ENCODE measurements around the gene FRA10AC1.

FRA10AC1 gene

DNA sequence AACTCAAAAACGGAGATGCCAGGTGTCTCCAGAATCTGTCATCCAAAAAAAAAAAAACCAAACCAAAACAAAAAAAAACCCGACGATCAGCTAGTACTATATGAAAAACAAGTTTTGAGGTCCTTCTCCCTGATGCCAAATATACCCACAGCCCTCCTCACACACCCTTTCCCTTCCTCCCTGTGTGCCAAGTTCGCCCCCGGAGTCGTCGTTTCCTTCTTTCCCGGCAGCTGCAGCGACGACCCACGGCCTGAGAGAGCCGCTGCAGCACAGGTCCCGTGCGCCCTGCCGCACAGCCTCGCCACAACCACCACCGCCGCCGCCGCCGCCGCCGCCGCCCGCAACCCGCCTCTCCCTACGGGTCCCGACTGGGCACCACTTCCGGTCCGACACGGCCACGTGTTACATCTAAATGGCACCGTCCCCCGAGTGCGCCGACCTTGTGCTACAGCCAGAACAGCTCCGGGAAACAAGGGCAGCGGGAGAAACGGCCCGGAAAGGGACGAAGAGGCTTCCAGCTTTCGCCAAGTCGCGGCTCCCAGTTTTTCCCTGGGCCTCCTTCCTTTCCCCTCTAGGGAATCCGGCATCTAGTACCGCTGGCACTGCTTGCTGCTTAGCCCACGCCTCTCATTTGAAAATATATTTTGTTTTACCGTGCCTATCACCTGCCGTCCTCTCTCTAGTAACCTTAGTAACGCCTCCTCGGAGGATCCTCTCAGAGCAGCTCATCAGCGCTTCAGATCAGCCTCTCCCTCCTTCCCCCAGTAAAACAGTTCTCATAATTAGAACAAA, at the start of gene FRA10AC1:
Gene FRA10AC1, minus strand, starts transcription at position 383 of the 792 bp plus-strand sequence. CDS start 2,486 bp downstream, outside the sequence.
- DNase-seq (ENCODE audit: low read depth in 2 of 2), result peak; percentile 82 to 86

- DNase-seq (ENCODE audit: low read depth in 2 of 2), result no peak
These were observed 49.4 kb upstream of the FRA10AC1 start for GRCh38 chr10:93751832-93752231.

DNA sequence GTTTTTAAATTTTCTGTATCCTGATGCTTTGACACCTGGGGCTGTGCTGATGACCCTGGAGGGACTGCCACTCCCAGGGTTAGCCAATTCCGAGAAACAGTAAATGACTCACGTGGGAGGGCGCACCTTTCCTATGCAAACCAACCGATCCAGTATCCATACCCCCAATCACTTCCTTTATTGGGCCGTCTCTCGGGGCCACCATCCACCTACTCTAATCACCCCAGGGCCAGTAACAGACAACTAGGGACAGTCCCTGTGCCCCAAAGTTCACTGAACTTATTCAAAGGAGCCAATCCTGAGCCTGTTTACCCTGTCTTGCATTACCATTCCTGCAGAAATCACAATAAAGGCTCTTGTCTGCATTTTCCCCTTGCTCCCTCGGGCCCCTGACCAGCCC, 48.7 kb upstream of the FRA10AC1 start:
- DNase-seq (ENCODE audit: low read depth in 2 of 2), result no peak

DNA sequence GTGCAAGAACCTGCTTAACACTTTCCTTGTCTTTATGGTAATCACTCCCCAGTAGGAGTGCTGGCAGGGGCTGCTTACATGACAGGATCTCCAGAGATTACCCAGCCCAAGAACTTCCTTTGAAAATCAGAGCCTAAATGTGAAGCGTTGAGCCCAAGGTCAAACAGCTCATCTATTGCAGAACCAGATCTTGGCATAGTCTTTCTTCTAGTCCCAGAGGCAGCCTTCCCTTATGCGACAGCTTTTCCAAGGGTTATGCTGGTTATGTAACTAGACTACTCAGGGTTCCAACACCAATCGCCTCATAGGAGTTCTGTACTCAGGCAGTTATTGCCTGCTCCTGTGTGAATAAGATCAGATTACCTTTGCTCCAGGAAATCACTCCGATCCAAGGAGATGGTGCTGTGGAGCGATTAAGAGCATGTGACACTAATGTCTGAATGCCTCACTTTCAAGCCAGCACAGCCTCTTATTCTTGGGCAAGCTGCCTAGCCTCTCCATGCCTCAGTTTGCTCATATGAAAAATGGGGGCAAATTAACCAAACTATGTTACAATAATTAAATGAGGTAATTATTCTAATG, 46.9 kb upstream of the FRA10AC1 start:
- no peak for DNase-seq (ENCODE audit: low read depth in 2 of 2)

DNA sequence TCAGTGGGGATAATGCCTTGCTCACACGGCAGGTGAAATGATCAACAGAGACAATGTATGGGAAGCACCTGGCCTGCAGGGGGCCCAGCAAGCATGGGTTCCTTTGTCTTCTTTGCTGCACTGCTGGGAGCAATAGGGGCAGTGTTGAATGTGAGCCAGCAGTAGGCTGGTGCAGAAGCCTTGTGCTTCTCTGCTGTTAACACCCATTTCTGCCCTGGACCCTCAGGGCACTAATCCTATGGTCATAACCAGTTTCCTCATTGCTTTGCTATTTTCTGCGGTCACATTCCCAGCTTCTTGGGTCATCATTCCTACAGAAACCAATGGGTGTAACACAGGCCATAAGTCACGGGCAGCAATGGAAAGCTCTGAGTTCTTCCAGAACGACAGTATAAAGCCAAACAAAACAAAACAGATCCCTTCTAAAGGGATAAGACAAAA, 44.5 kb upstream of the FRA10AC1 start:
- no peak for DNase-seq (ENCODE audit: low read depth in 2 of 2)

GRCh38 chr10:93745408-93746065, 43.1 kb upstream of the FRA10AC1 start:
- DNase-seq (ENCODE audit: low read depth in 2 of 2), result no peak

- DNase-seq (ENCODE audit: low read depth in 2 of 2), result no peak
These were observed 40.4 kb upstream of the FRA10AC1 start for GRCh38 chr10:93742633-93743349.

- no peak for DNase-seq (ENCODE audit: low read depth in 2 of 2)
These were observed 39.0 kb upstream of the FRA10AC1 start for GRCh38 chr10:93741367-93741766.

GRCh38 chr10:93726024-93726423, 23.6 kb upstream of the FRA10AC1 start:
- no peak for DNase-seq (ENCODE audit: low read depth in 2 of 2)

GRCh38 chr10:93723153-93723552, 20.8 kb upstream of the FRA10AC1 start:
- no peak for DNase-seq (ENCODE audit: low read depth in 2 of 2)

GRCh38 chr10:93722550-93722949, 20.2 kb upstream of the FRA10AC1 start:
- no peak for DNase-seq (ENCODE audit: low read depth in 2 of 2)

DNA sequence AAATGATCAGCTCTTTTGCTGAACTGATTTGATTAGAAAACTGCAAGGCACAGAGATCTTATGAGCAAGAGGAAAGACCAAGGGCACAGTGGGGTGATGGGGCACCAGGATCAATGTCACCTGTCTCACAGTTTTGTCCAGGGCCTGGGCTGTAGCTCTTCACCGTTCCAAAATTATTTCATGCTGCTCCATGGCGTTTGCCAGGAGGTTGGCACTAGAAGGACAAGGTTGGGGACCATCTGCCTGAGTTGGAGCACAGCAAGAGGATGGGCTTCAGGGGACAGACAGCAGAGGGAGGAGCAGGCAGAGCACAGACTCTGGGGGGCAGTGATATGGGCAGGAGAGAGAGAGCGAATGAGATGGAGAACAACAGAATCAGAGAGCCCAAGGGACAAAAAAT, 17.5 kb upstream of the FRA10AC1 start:
- DNase-seq (ENCODE audit: low read depth in 2 of 2), result no peak

- no peak for DNase-seq (ENCODE audit: low read depth in 2 of 2)
These were observed 16.7 kb upstream of the FRA10AC1 start for GRCh38 chr10:93718937-93719725.

DNA sequence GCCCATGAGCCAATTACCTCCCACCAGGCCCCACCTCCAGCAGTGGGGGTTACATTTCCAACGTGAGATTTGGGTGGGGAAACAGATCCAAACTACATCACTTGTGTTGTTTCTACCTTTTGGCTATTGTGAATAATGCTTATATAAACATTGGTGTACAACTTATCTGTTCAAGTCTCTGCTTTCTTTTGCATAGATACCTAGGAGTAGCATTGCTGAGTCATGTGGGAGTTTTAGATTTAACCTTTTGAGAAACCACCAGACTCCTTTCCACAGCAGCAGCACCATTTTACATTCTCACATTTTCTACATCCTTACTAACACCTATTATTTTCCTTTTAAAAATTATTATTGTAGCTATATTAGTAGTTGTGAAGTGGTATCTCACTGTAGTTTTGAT, 14.4 kb upstream of the FRA10AC1 start:
- DNase-seq (ENCODE audit: low read depth in 2 of 2), result no peak

GRCh38 chr10:93715345-93715744, 13.0 kb upstream of the FRA10AC1 start:
- DNase-seq (ENCODE audit: low read depth in 2 of 2), result no peak

DNA sequence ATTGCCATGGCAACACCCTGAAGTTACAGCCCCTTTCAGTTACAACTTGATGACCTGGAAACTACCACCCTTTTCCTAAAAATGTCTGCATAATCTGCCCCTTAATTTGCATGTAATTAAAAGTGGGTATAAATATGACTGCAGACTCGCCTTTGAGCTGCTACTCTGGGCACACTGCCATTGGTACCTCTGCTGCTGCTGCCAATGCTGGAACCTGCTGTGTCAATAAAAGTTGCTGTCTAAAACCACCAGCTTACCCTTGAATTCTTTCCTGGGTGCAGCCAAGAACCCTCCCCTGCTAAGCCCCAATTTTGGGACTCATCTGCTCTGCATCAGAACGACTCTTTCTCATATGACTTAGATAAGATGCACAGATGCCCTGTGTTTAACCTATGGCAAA, 10.2 kb upstream of the FRA10AC1 start:
- DNase-seq (ENCODE audit: low read depth in 2 of 2), result no peak

DNA sequence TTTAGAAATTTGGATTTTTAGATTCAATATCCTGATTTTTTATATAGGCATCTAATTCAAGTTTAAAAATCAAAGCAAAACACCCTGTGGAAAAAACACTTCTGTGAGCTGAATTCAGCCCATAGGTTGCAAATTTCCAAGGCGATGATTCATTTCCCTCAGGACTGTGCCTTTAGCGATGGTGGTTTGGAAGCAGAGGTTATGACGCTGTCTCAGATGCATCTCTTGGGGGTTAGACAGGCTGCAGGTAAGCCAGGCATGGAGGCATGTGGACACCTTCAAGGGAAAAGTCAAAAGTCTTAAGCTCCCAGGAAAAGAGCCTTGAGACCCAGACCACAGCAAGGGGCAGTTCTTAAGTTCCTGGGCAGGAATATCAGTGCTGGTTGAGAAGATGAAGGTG, 9.5 kb upstream of the FRA10AC1 start:
- no peak for DNase-seq (ENCODE audit: low read depth in 2 of 2)

- DNase-seq (ENCODE audit: low read depth in 2 of 2), result no peak
These were observed 8.0 kb upstream of the FRA10AC1 start for GRCh38 chr10:93710333-93710909.

DNA sequence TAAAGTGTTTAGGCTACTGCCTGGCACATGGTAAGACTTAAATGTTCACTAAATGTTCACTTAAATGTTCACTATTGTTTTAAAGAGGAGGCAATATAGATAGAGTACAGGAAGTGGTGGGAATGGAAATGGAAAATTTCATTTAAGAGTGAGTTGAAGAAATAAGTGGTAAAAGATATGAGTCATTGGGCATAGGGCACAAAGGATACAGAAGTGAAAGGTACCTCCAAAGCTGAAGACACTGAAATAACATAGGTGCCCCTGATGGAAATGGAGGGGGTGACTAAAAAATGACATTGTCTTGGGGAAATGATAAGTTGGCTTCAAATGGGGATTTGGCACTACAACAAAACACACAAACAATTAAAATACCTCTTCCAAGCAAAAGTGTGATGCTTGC, 5.2 kb upstream of the FRA10AC1 start:
- no peak for DNase-seq (ENCODE audit: low read depth in 2 of 2)

DNA sequence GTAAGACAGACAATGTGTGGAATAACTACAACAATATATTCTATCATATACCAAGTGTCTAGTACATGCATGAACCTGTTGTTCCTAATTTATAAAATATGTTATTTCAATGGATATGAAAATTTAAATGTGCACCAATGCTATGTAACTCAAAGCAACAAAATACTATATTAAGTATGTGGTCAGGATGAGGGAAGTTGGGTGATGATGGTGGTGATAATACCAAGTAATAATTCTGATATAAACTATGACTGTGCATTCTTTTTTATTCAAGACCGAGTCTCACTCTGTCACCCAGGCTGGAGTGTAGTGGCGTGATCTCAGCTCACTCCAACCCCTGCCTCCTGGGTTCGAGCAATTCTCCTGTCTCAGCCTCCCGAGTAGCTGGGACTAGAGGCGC, 2.1 kb upstream of the FRA10AC1 start:
- DNase-seq (ENCODE audit: low read depth in 2 of 2), result no peak

DNA sequence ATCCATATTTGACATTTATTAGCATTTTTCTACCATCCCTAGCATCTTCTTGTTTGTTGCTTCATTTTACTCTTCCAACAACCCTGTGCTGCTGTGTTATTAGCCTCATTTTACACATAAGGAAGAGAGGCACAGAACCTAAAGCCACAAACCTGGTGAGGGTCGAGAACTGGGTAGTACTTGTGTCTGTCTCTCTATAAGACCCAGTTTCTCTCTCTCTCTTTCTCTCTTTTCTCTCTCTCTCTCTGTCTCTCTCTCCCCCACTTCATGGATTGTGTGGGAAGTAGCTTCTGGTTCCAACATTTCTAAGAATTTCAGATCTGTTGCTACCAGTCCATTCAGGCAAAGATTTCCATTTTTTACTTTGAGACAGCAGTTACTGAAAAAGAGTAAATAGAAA, 1.4 kb upstream of the FRA10AC1 start:
- no peak for DNase-seq (ENCODE audit: low read depth in 2 of 2)

Data from stimulated activated CD8-positive, alpha-beta memory T cell treated with anti-CD3 and anti-CD28 coated beads, Interleukin-2, amount 100 ng/mL, for 48 hours (primary cell).